ENCODE measurements around the gene CYP17A1.

DNA sequence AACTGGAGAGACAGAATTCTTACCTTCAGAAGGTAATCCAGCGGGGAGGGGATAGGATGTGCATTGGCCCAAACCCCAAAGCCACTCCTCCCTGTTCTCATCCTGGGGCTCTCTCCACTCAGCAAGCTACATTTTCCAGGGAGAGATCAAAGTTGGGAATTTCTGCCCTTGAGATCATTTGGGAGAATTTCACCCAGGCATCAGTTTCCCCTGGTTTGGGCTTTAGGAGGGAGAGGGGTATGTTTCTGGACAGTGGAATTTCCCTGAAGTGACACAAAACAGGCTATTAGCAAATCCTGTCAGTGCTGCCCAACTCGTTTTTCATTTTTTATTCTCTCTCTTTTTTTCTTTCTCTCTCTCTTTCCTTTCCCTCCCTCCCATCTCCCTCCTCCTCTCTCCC lies 35.7 kb downstream of the CYP17A1 start:
- TF ChIP-seq, protein P1, sequence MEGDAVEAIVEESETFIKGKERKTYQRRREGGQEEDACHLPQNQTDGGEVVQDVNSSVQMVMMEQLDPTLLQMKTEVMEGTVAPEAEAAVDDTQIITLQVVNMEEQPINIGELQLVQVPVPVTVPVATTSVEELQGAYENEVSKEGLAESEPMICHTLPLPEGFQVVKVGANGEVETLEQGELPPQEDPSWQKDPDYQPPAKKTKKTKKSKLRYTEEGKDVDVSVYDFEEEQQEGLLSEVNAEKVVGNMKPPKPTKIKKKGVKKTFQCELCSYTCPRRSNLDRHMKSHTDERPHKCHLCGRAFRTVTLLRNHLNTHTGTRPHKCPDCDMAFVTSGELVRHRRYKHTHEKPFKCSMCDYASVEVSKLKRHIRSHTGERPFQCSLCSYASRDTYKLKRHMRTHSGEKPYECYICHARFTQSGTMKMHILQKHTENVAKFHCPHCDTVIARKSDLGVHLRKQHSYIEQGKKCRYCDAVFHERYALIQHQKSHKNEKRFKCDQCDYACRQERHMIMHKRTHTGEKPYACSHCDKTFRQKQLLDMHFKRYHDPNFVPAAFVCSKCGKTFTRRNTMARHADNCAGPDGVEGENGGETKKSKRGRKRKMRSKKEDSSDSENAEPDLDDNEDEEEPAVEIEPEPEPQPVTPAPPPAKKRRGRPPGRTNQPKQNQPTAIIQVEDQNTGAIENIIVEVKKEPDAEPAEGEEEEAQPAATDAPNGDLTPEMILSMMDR (IDR thresholded peaks at IDR 0.05) = no peak
- TF ChIP-seq POLR2A (IDR thresholded peaks at IDR 0.05) = no peak
